ENCODE measurements around the gene TNFSF13B. TPM values are rescaled to one million over a fixed set of nuclear protein-coding genes. Genes with fewer than 3 reads are reported as not detected.

The TNFSF13B gene
- total RNA-seq, 1 donor from 2014 or later, result 2.0 TPM

GRCh38 chr13:108350579-108350978 lies 81.1 kb downstream of the TNFSF13B start:
- no peak for ATAC-seq

DNA sequence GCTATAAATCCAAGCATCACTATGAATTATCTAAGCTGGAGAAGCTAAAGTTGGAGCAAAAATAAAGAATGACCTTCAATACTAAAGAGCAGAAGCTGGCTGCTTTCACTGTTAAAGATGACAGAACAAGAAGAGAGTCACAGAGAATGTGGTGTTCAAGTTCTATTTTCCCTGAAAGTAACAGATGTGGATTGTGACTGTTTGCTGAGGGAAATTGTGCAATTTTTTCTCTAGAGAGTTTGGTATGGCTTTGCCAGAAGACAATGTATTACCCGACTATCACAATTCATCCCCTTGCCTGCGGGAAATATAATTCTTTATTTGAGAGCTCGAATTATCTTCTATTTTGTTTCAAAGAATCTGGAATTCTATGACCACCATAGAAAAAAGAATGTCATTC lies 83.1 kb downstream of the TNFSF13B start:
- no peak for ATAC-seq

DNA sequence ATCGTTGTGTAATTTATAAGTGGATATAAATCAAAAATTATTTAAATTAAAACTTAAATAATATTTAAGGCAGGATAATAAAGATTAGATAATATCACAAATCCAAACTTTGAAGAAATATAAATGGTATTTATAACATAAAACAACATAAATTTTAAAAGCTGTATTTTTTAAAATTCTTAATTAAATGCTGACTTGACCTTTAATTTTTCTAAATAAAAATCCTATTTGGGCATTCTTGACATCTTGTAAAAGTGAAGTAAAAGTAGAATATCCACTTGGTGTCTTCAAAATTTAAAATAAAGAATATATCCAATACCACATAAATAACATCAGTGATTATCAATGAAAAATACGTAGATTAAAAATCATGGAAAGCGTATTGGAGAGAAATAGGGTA lies 87.7 kb downstream of the TNFSF13B start:
- no peak for ATAC-seq

Other genes with a start within 250 kb of the TNFSF13B start
- 4.6 TPM for gene LIG4, start 54.2 kb upstream of the TNFSF13B start, total RNA-seq
- 3.1 TPM for gene ABHD13, start 51.3 kb upstream of the TNFSF13B start, total RNA-seq

Data from esophagus mucosa (tissue), 1 donor.